ENCODE data around the gene ERC1. TPM values are rescaled to one million over a fixed set of nuclear protein-coding genes. Genes with fewer than 3 reads are reported as not detected.
"Not testable (repeated sequence)": the region's sequence is repeated elsewhere in the genome, so short reads cannot be mapped to it uniquely, and the experiment has no call there.

Gene ERC1
- total RNA-seq, 1 experiment from 2014 or later = 55.1 TPM

GRCh38 chr12:1355396-1355795 lies 364.4 kb downstream of the ERC1 start:
- peaks cover 13% of the 10 kb centered on the region for H3K36me3 Mint-ChIP-seq (ENCODE audit: insufficient read depth, unreplicated experiment)
- POLR2A ChIA-PET = interaction anchor here (0.8 kb wide), 1 partner anchor 12 kb away, joined by 3 read pairs; no protein-coding TSS in a partner anchor

GRCh38 chr12:1355871-1356270 lies 364.8 kb downstream of the ERC1 start:
- BruUV-seq (replicated peaks); H3K27ac Mint-ChIP-seq (ENCODE audit: low read depth, unreplicated experiment); H3K4me1 Mint-ChIP-seq (ENCODE audit: insufficient read depth, unreplicated experiment); intact Hi-C loops (cut with micrococcal nuclease); H3K27me3 Mint-ChIP-seq (ENCODE audit: insufficient read depth, unreplicated experiment); DNase-seq (ENCODE audit: unreplicated experiment); H3K9me3 Mint-ChIP-seq (ENCODE audit: unreplicated experiment); H3K4me3 Mint-ChIP-seq (ENCODE audit: unreplicated experiment): not testable (repeated sequence)
- CTCF ChIA-PET = interaction anchor here (0.6 to 2.1 kb wide), 3 partner anchors 14 to 51 kb away, joined by 3 to 8 read pairs (median 4); no protein-coding TSS in a partner anchor
- peaks cover 13% of the 10 kb centered on the region for H3K36me3 Mint-ChIP-seq (ENCODE audit: insufficient read depth, unreplicated experiment)
- POLR2A ChIA-PET = interaction anchor here (0.6 to 1.0 kb wide), 3 partner anchors 11 to 227 kb away, joined by 3 read pairs; no protein-coding TSS in a partner anchor

More at GRCh38 chr12:1355396-1355795, 364.4 kb downstream of the ERC1 start:
- no peak overlapping the region for H3K27ac Mint-ChIP-seq (ENCODE audit: low read depth, unreplicated experiment)
- CTCF ChIA-PET = interaction anchor here (0.6 to 2.1 kb wide), 3 partner anchors 14 to 302 kb away, joined by 3 to 8 read pairs (median 4); no protein-coding TSS in a partner anchor
- no peak overlapping the region for H3K4me3 Mint-ChIP-seq (ENCODE audit: unreplicated experiment)
- intact Hi-C loops (cut with micrococcal nuclease) = no loop called here
- no peaks in the 10 kb centered on the region for H3K9me3 Mint-ChIP-seq (ENCODE audit: unreplicated experiment)
- DNase-seq (ENCODE audit: unreplicated experiment) = no peak
- TF ChIP-seq CTCF (IDR thresholded peaks at IDR 0.05; ENCODE audit: unreplicated experiment) = no peak
- H3K4me1 Mint-ChIP-seq (ENCODE audit: insufficient read depth, unreplicated experiment) = peaks cover 10% of the 10 kb centered on the region
- no peaks in the 10 kb centered on the region for H3K27me3 Mint-ChIP-seq (ENCODE audit: insufficient read depth, unreplicated experiment)
- no TSS peak for BruUV-seq (replicated peaks)

- intact Hi-C loops (cut with micrococcal nuclease) = no loop called here
- Mint-ChIP-seq H3K27me3 (ENCODE audit: insufficient read depth, unreplicated experiment) (no peaks in the 10 kb centered on the region), H3K4me3 (ENCODE audit: unreplicated experiment) (no peak overlapping the region), H3K36me3 (ENCODE audit: insufficient read depth, unreplicated experiment) (peaks cover 9% of the 10 kb centered on the region), H3K4me1 (ENCODE audit: insufficient read depth, unreplicated experiment) (peaks cover 1% of the 10 kb centered on the region), H3K9me3 (ENCODE audit: unreplicated experiment) (no peaks in the 10 kb centered on the region), H3K27ac (ENCODE audit: low read depth, unreplicated experiment) (no peak overlapping the region)
- no TSS peak for BruUV-seq (replicated peaks)
- ChIA-PET POLR2A (interaction anchor here (0.6 to 1.0 kb wide), 2 partner anchors 213 to 228 kb away, joined by 3 read pairs; no protein-coding TSS in a partner anchor), CTCF (interaction anchor here (0.6 to 2.1 kb wide), 4 partner anchors 13 to 829 kb away, joined by 3 to 8 read pairs (median 3); no protein-coding TSS in a partner anchor)
- no peak for DNase-seq (ENCODE audit: unreplicated experiment)
- no peak for TF ChIP-seq CTCF (IDR thresholded peaks at IDR 0.05; ENCODE audit: unreplicated experiment)
Observed at GRCh38 chr12:1356285-1356684, 365.3 kb downstream of the ERC1 start.

GRCh38 chr12:1357171-1357570 lies 366.1 kb downstream of the ERC1 start:
- H3K4me1 Mint-ChIP-seq (ENCODE audit: insufficient read depth, unreplicated experiment) = no peaks in the 10 kb centered on the region
- POLR2A ChIA-PET = no interaction called here
- H3K4me3 Mint-ChIP-seq (ENCODE audit: unreplicated experiment) = no peak overlapping the region
- intact Hi-C loops (cut with micrococcal nuclease) = no loop called here
- H3K36me3 Mint-ChIP-seq (ENCODE audit: insufficient read depth, unreplicated experiment) = peaks cover 2% of the 10 kb centered on the region
- H3K27me3 Mint-ChIP-seq (ENCODE audit: insufficient read depth, unreplicated experiment) = no peaks in the 10 kb centered on the region
- DNase-seq (ENCODE audit: unreplicated experiment) = no peak
- no peak for TF ChIP-seq CTCF (IDR thresholded peaks at IDR 0.05; ENCODE audit: unreplicated experiment)
- CTCF ChIA-PET = interaction anchor here (0.6 to 2.1 kb wide), 3 partner anchors 12 to 1572 kb away, joined by 3 to 8 read pairs (median 3); no protein-coding TSS in a partner anchor
- no TSS peak for BruUV-seq (replicated peaks)
- no peak overlapping the region for H3K27ac Mint-ChIP-seq (ENCODE audit: low read depth, unreplicated experiment)
- no peaks in the 10 kb centered on the region for H3K9me3 Mint-ChIP-seq (ENCODE audit: unreplicated experiment)
